ENCODE data around the gene HOXB4.
"Not testable (repeated sequence)": the region's sequence is repeated elsewhere in the genome, so short reads cannot be mapped to it uniquely, and the experiment has no call there.

HOXB4 gene

DNA sequence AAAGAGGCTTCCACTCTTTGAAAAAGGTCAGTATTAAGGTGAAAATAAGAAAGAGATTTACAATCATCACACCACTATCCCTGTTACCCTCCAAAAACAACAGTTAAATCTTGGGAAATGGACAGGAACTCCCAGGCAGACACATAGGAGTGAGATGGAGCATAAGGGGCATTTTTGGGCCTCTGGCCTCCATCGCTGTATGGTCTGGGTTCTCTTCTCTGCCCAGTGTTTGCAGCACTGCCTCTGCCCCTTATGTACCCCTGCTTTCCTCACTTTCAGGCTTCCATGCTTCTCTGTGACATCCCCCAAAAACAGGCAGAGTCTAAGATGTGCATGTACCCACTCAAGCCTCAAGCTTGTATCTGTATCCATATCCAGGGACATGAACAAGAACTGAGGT lies 32.6 kb downstream of the HOXB4 start:
- Mint-ChIP-seq H3K4me3 (peak overlapping the region; percentile 98), H3K36me3 (ENCODE audit: low read depth) (peaks cover 29% of the 10 kb centered on the region), H3K9me3 (no peaks in the 10 kb centered on the region), H3K27me3 (ENCODE audit: low read depth) (peaks cover 8% of the 10 kb centered on the region), H3K4me1 (ENCODE audit: low read depth) (peaks cover 50% of the 10 kb centered on the region), H3K27ac (peak overlapping the region; percentile 50)
- no peak for DNase-seq (ENCODE audit: low spot score)

DNA sequence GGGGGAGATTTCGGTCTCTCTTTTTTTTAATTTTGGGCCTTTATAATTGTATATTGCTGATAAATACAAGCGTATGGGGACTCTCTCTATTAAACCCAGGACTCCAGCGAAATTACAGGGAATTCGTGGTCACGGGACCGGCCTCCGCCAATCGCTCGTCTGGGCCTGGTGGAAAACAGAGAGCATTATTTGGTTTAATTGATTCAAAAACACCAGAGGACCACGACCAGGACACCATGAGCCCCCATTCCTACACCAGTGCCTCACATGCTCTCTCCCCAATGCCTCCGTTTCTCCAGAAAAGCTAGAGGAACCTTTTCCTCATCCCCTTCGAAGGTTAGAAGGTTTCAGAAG lies 33.2 kb downstream of the HOXB4 start, which contains the start of gene HOXB2:
Gene HOXB2, minus strand, starts transcription at position 88 of the 354 bp plus-strand sequence. CDS start 198 bp downstream, outside the sequence.
- DNase-seq (ENCODE audit: low spot score): no peak
- peak within 1 kb of the TSS; percentile 95 for H3K27ac Mint-ChIP-seq
- H3K4me1 Mint-ChIP-seq (ENCODE audit: low read depth): peaks cover 55% of the 10 kb centered on the region
- peaks cover 29% of the 10 kb centered on the region for H3K36me3 Mint-ChIP-seq (ENCODE audit: low read depth)
- H3K9me3 Mint-ChIP-seq: no peaks in the 10 kb centered on the region
- peak within 1 kb of the TSS; percentile 98 for H3K4me3 Mint-ChIP-seq
- H3K27me3 Mint-ChIP-seq (ENCODE audit: low read depth): peaks cover 8% of the 10 kb centered on the region

DNA sequence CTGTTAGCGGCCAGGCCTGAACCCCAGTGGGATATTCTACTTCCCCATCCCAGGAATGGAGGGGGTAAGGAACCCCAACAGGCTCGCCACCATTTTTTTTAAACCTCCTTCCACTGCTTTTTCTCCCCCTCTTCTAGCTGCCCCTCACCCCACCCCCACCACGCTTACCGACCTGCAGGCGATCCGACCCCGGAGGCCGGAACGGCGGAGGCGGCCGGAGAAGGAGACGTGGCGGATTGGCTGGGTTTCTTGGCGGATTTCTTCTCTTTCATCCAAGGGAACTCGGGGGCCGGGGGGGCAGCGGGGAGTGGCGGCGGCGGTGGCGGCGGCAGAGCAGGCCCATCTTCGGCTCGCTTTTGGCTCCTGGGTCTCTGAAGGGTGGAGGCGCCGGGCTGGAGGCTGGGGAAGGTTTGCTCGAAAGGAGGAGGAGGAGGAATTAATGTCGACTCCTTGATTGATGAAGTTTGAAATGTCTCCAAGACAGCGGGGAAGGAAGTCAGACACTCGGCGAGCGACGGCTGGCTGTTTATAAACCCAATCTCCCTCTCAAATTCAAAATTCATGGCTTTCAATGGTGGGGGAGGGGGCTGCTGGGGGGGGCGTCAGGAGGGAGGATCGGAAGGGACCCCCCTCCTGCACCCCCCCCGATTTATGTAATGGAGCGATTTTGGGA lies 33.7 kb downstream of the HOXB4 start:
- Mint-ChIP-seq H3K4me3 (peak overlapping the region; percentile 98), H3K9me3 (no peaks in the 10 kb centered on the region), H3K36me3 (ENCODE audit: low read depth) (peaks cover 24% of the 10 kb centered on the region), H3K27ac (peak overlapping the region; percentile 95), H3K27me3 (ENCODE audit: low read depth) (peaks cover 8% of the 10 kb centered on the region), H3K4me1 (ENCODE audit: low read depth) (peaks cover 57% of the 10 kb centered on the region)
- peak; percentile 46 for DNase-seq (ENCODE audit: low spot score)

DNA sequence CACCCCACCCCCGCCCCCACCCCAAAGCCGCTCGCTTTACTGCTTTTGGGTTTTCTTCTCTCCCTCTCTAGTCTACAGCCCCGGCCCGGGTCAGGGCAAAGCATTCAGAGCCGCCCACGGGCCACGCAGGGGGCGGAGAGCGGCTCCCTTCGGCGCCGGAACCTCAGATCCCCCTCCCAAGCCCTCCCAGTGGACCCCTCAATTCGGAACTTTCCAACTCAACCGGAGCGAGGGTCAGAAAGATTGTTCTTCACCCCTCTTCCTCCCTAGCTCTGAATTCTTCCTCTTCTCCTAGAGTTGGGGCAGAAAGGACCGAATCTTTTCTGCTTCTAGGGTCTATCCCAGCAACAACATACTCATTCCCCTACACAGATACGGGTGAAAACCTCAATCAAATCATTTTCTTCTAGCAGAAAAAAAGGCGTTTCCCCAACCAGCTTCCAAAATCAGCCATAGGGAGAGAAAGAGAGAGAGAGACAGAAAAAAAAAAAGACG lies 34.2 kb downstream of the HOXB4 start:
- Mint-ChIP-seq H3K9me3 (no peaks in the 10 kb centered on the region), H3K27me3 (ENCODE audit: low read depth) (peaks cover 8% of the 10 kb centered on the region), H3K36me3 (ENCODE audit: low read depth) (peaks cover 21% of the 10 kb centered on the region), H3K27ac (peak overlapping the region; percentile 95), H3K4me3 (peak overlapping the region; percentile 98), H3K4me1 (ENCODE audit: low read depth) (peaks cover 55% of the 10 kb centered on the region)
- DNase-seq (ENCODE audit: low spot score): peak; percentile 64

DNA sequence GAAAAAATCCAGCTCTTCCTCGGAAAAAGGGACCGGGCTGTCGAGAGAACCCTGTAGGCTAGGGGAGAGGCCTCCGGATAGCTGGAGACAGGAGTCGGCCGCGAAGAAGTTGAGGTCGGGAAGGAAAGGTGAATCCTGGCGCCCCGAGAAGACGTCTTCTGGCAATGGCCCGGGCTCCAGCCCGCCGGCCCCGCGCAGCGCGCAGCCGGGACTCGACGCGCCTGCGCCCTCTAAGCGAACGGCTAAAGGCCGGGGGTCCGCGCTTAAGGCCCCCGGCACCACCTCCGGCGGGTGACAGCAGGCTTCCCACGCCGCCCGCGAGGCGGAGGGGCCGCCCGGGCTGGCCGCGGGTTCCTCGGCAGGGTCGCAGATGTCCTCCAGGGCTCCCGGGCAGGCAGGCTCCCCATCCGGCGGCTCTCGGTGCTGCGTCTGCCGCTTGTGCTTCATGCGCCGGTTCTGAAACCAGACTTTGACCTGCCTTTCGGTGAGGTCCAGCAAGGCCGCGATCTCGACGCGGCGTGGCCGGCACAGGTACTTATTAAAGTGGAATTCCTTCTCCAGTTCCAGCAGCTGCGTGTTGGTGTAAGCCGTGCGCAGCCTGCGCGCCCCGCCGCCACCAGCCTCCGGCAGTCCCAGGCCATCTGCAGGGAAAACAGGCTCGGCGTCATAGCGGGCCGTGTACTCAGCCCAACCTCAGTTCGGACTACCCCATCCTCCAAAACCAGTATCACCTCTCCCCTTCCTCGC lies 34.9 kb downstream of the HOXB4 start:
- Mint-ChIP-seq H3K4me3 (peak overlapping the region; percentile 99), H3K36me3 (ENCODE audit: low read depth) (peaks cover 21% of the 10 kb centered on the region), H3K4me1 (ENCODE audit: low read depth) (peaks cover 52% of the 10 kb centered on the region), H3K27me3 (ENCODE audit: low read depth) (peaks cover 8% of the 10 kb centered on the region), H3K9me3 (no peaks in the 10 kb centered on the region), H3K27ac (peak overlapping the region; percentile 98)
- DNase-seq (ENCODE audit: low spot score): peak; percentile 64

DNA sequence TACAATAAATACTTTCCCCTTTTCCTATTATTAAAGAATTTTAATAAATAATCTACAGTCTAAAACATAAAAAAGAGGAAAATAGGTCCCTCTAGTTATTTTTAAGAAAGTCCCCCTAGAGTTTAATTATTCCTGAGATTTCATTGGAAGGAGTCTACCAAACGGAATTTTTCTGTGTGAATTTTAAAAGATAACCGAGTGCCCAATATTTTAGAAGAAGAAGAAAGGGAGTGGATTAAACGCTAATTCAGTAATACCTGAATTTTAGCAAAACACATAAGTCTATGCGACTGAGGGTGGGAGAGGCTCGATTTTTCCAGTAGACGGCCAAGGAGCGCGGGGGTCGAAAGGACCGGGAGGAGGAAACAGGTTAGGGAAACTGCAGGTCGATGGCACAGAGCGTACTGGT lies 35.4 kb downstream of the HOXB4 start:
- Mint-ChIP-seq H3K4me1 (ENCODE audit: low read depth) (peaks cover 47% of the 10 kb centered on the region), H3K4me3 (peak overlapping the region; percentile 99), H3K36me3 (ENCODE audit: low read depth) (peaks cover 21% of the 10 kb centered on the region), H3K27me3 (ENCODE audit: low read depth) (peaks cover 8% of the 10 kb centered on the region), H3K9me3 (no peaks in the 10 kb centered on the region), H3K27ac (peak overlapping the region; percentile 98)
- DNase-seq (ENCODE audit: low spot score): no peak

DNA sequence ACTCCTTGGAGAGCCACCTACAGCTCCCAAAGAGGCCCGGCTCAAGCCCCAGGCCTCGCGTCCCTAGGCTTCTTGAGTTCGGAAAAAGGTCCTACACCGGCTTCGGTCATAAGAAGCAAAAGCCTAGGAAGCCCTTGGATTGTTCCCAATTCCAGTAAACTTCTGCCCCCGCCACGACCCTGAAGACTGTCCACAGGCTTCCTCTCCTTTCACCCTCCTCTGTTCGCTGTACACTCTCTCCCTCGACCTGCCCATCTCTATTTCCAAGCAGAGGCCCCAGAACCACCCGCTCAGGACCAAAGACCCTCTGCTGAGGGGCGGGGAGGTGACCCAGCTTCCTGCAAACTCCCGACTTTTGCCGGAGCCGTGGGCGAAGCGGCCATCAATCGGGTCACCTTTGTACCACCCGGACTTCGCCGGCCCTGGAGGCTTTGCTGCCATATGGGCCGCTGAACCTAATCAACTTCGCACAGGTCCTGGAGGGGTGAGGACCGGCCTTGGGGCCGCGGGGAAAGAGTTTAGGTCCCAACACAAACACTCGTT lies 36.0 kb downstream of the HOXB4 start:
- Mint-ChIP-seq H3K4me1 (ENCODE audit: low read depth) (peaks cover 42% of the 10 kb centered on the region), H3K9me3 (no peaks in the 10 kb centered on the region), H3K27me3 (ENCODE audit: low read depth) (peaks cover 10% of the 10 kb centered on the region), H3K36me3 (ENCODE audit: low read depth) (peaks cover 21% of the 10 kb centered on the region), H3K27ac (peak overlapping the region; percentile 97), H3K4me3 (peak overlapping the region; percentile 99)
- DNase-seq (ENCODE audit: low spot score): peak; percentile 17

DNA sequence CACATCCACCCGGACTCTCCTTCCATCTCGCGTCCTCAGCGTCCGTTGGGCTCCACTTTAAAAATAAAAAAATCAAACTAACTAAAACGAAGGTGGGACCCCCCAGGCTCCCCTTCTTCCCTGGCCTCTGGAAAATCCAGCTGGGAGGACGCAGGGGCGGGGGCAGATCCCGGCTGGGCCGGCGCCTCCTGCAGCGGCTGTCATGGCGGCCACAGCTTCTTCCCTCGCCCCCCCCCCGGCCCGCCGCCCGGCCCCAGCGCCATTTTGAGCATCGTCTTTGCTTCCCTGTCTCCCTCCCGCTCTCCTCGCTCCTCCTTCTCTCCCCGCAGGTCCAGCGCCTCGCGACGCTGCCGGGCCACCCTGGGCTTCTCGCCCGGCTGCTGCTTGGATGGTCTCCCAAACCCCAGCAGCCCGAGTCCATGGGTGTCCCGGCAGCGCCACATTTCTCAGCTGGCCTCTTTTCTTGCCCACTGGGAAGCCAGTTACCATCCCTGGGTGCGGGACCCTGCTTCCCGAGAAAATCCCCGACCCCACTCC lies 36.5 kb downstream of the HOXB4 start:
- peak; percentile 29 for DNase-seq (ENCODE audit: low spot score)
- Mint-ChIP-seq H3K4me3 (peak overlapping the region; percentile 99), H3K27me3 (ENCODE audit: low read depth) (peaks cover 11% of the 10 kb centered on the region), H3K9me3 (no peaks in the 10 kb centered on the region), H3K27ac (peak overlapping the region; percentile 97), H3K36me3 (ENCODE audit: low read depth) (peaks cover 21% of the 10 kb centered on the region), H3K4me1 (ENCODE audit: low read depth) (peaks cover 37% of the 10 kb centered on the region)

DNA sequence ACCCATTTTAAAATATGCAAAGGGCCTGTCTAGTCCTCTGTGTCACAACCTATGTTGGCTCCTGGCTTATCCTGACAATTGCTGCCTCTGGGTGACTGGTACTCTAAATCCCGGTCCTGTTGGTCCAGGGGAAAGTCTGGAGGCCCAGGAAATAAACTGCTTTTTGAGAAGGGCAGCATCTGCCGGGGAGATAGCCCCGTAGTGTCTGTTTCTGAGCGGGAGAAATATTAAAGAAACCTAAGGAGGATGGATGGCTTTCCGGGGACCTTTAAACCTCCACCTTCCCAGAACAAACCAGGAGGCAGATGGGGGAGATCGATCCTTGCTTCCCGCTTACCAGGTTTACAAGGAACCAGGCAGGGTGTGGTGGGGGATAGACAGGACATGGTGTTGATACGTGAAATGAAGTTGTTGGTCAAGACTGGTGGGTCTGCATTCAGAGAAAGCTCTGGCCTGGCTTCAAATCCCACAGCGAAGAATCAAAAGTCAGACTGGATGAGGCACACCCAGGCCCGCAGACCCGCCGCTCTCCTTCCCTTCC lies 37.0 kb downstream of the HOXB4 start:
- H3K27ac Mint-ChIP-seq: peak overlapping the region; percentile 97
- peaks cover 21% of the 10 kb centered on the region for H3K36me3 Mint-ChIP-seq (ENCODE audit: low read depth)
- peak overlapping the region; percentile 99 for H3K4me3 Mint-ChIP-seq
- DNase-seq (ENCODE audit: low spot score): no peak
- H3K4me1 Mint-ChIP-seq (ENCODE audit: low read depth): peaks cover 32% of the 10 kb centered on the region
- peaks cover 13% of the 10 kb centered on the region for H3K27me3 Mint-ChIP-seq (ENCODE audit: low read depth)
- no peaks in the 10 kb centered on the region for H3K9me3 Mint-ChIP-seq

DNA sequence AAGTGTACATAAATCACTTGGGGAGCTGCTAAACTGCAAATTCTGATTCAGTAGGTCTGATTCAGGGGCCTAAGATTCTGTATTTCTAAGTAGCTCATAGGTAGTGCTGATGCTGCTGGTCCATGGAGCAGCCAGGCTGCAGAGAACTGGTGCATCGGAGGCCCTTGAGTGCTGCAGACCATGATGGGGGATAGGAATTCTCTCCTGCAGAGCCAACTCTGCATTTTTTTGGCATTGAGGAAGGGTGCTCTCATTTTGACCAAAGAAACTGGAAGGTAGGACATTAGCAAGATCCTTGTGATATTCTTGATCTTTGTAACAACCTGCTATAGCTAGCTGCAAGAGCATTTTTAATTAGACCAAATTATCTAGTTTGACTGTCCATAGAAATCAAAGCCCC lies 37.9 kb downstream of the HOXB4 start:
- peak overlapping the region; percentile 58 for H3K27ac Mint-ChIP-seq
- H3K36me3 Mint-ChIP-seq (ENCODE audit: low read depth): peaks cover 21% of the 10 kb centered on the region
- H3K9me3 Mint-ChIP-seq: no peaks in the 10 kb centered on the region
- peaks cover 11% of the 10 kb centered on the region for H3K27me3 Mint-ChIP-seq (ENCODE audit: low read depth)
- peak overlapping the region; percentile 60 for H3K4me3 Mint-ChIP-seq
- H3K4me1 Mint-ChIP-seq (ENCODE audit: low read depth): peaks cover 23% of the 10 kb centered on the region
- DNase-seq (ENCODE audit: low spot score): no peak

DNA sequence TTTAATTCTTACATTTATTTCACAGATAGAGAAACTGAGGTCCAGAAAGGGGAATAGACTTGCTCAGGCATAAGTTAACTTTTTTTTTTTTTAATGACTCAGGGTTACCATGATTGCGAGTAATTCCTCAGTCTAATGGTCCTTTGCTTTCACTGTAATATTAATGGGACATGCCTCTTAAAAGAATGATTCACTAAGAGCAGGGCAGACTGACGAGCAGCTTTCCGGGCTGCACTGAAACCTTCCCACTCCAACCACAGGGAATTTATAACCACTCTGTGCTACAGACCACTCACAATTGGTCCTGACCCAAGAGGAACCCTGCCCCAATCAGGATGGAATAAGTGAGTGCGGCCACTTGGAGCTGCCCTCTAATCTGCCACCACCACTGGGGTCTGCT lies 39.0 kb downstream of the HOXB4 start:
- Mint-ChIP-seq H3K4me3 (no peak overlapping the region), H3K27ac (no peak overlapping the region), H3K36me3 (ENCODE audit: low read depth) (peaks cover 20% of the 10 kb centered on the region), H3K4me1 (ENCODE audit: low read depth) (peaks cover 18% of the 10 kb centered on the region), H3K9me3 (no peaks in the 10 kb centered on the region), H3K27me3 (ENCODE audit: low read depth) (peaks cover 13% of the 10 kb centered on the region)
- DNase-seq (ENCODE audit: low spot score): no peak

DNA sequence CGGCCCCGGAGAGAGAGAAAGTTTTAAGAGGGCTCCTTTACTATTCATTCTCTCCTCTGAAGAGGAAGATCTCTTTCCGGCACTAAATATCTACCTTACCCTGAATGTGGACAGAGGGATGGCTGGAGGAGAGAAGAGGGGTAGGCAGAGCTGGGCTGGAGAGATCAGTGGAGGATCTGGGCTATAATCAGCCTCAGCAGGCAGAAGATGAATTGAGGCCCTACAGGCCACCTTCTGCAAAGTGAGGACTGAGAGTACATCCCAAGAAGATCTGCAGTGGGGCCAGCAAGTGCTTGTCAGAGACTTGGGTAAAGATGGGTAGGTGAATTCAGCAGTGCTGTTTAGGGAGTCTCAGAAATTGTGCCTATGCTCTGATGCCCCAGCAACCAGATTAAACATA lies 40.8 kb downstream of the HOXB4 start:
- Mint-ChIP-seq H3K27me3 (ENCODE audit: low read depth) (peaks cover 13% of the 10 kb centered on the region), H3K4me3 (no peak overlapping the region)

DNA sequence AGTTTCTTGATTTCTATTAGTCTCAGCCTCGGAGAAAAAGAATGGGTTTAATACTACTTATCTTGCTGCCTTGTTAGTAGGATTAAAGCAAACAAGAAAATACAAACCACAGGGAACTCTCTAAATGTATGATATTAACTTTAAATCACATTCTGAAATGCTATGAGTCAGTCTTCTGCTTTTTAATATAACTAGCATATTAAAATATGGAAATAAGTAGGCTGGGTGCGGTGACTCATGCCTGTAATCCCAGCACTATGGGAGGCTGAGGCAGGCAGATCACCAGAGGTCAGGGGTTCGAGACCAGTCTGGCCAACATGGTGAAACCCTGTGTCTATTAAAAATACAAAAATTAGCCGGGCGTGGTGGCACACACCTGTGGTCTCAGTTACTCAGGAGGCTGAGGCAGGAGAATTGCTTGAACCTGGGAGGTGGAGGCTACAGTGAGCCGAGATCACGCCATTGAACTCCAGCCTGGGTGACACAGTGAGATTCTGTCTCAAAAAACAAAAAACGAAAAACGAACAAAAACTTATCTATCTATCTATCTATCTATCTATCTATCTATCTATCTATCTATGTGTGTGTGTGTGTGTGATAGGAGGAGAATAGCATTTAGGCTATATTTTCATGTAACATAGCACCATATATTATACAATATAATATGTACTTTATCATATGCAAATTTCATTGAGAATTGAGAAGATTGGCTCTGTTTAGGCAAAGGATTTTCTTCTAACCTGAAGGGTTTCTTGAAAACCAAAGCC lies 42.2 kb downstream of the HOXB4 start:
- H3K4me3 Mint-ChIP-seq; H3K4me1 Mint-ChIP-seq (ENCODE audit: low read depth); H3K36me3 Mint-ChIP-seq (ENCODE audit: low read depth); H3K9me3 Mint-ChIP-seq; DNase-seq (ENCODE audit: low spot score); H3K27ac Mint-ChIP-seq: not testable (repeated sequence)
- peaks cover 10% of the 10 kb centered on the region for H3K27me3 Mint-ChIP-seq (ENCODE audit: low read depth)

More for the DNA sequence above, 40.8 kb downstream of the HOXB4 start:
- H3K4me1 Mint-ChIP-seq (ENCODE audit: low read depth): peaks cover 15% of the 10 kb centered on the region
- DNase-seq (ENCODE audit: low spot score): no peak
- no peaks in the 10 kb centered on the region for H3K9me3 Mint-ChIP-seq
- no peak overlapping the region for H3K27ac Mint-ChIP-seq
- peaks cover 10% of the 10 kb centered on the region for H3K36me3 Mint-ChIP-seq (ENCODE audit: low read depth)
